IMR-90 (cell line): ENCODE measurements around the gene TAAR9. TPM values are rescaled to one million over a fixed set of nuclear protein-coding genes. Genes with fewer than 3 reads are reported as not detected.
"Not testable (repeated sequence)": the region's sequence is repeated elsewhere in the genome, so short reads cannot be mapped to it uniquely, and the experiment has no call there.

Experiments
- ATAC-seq: fragments of 200-7000 bp; cut with Tn5 transposase; 2 replicates; pipeline ENCODE4 v1.9.1; 2020; ENCODE audit warnings: low read depth, mild to moderate bottlenecking, moderate library complexity
- BruUV-seq: library from RNA; stranded (reverse); fragments of 400-500 nt; replicated peaks from 2 replicates; lab custom pipeline; 2021; lab: Mats Ljungman, UMichigan
- CTCF ChIA-PET: fragments of 300-600 bp; formaldehyde crosslinking; extraction: SDS; loops from one replicate; lab custom pipeline; 2021; ENCODE audit warnings: antibody characterized with exemption; lab: Yijun Ruan, JAX
- POLR2A ChIA-PET: fragments of 300-600 bp; sonication (Branson Sonifier 250); formaldehyde crosslinking; loops from one replicate; lab custom pipeline; 2022; ENCODE audit warnings: antibody characterized with exemption; ENCODE audit not compliant: unreplicated experiment; lab: Charles Lee
- DNase-seq: peaks from one replicate; pipeline ENCODE4 v3.0.0; 2013
- H2AFZ ChIP-seq: replicated peaks from 2 replicates; pipeline ENCODE3; 2013; ENCODE audit warnings: low read length, mild to moderate bottlenecking; ENCODE audit not compliant: poor library complexity
- H2AK5ac ChIP-seq: 2 replicates; pipeline ENCODE4 v1.6.1; 2013; ENCODE audit warnings: low read depth, low read length, inconsistent platforms
- H2AK9ac ChIP-seq: replicated peaks from 2 replicates; pipeline ENCODE3; 2013; ENCODE audit warnings: mild to moderate bottlenecking, low read depth, low read length, moderate library complexity; ENCODE audit not compliant: poor library complexity
- H2BK120ac ChIP-seq: 2 replicates; pipeline ENCODE4 v1.6.1; 2013; ENCODE audit warnings: low read depth, low read length, inconsistent platforms
- H2BK15ac ChIP-seq: 3 replicates; pipeline ENCODE4 v1.6.1; 2013; ENCODE audit warnings: low read depth, low read length, inconsistent platforms
- H2BK20ac ChIP-seq: 2 replicates; pipeline ENCODE4 v1.6.1; 2013; ENCODE audit warnings: low read depth, mild to moderate bottlenecking, inconsistent platforms, low read length, moderate library complexity
- H2BK5ac ChIP-seq: 2 replicates; pipeline ENCODE4 v1.6.1; 2013; ENCODE audit warnings: mild to moderate bottlenecking, low read depth, low read length, inconsistent platforms; ENCODE audit not compliant: poor library complexity, severe bottlenecking
- H3K14ac ChIP-seq: replicated peaks from 2 replicates; pipeline ENCODE4 v1.6.1; 2013; ENCODE audit warnings: low read depth, low read length, inconsistent platforms
- H3K18ac ChIP-seq: 2 replicates; pipeline ENCODE4 v1.6.1; 2013; ENCODE audit warnings: low read depth, low read length, control low read depth
- H3K23ac ChIP-seq: 2 replicates; pipeline ENCODE4 v1.6.1; 2013; ENCODE audit warnings: low read depth, low read length, inconsistent platforms
- H3K27ac ChIP-seq: 2 replicates; pipeline ENCODE4 v1.5.1; 2013; ENCODE audit warnings: mild to moderate bottlenecking, control low read depth, low read length; ENCODE audit not compliant: insufficient read depth
- H3K27me3 ChIP-seq: 2 replicates; pipeline ENCODE4 v1.6.1; 2013; ENCODE audit warnings: low read length; ENCODE audit not compliant: control insufficient read depth, insufficient read depth
- H3K36me3 ChIP-seq: 2 replicates; pipeline ENCODE4 v1.6.1; 2013; ENCODE audit warnings: low read length, mixed read lengths; ENCODE audit not compliant: control insufficient read depth, insufficient read depth
- H3K4ac ChIP-seq: 2 replicates; pipeline ENCODE4 v1.6.1; 2013; ENCODE audit warnings: low read depth, low read length, inconsistent platforms
- H3K4me1 ChIP-seq: 2 replicates; pipeline ENCODE4 v1.6.1; 2013; ENCODE audit warnings: low read length, mixed read lengths; ENCODE audit not compliant: control insufficient read depth, insufficient read depth
- H3K4me2 ChIP-seq: 2 replicates; pipeline ENCODE4 v1.6.1; 2013; ENCODE audit warnings: low read depth, mild to moderate bottlenecking, control low read depth, low read length, moderate library complexity
- H3K4me3 ChIP-seq: 2 replicates; pipeline ENCODE4 v1.5.1; 2013; ENCODE audit warnings: low read depth, mild to moderate bottlenecking, control low read depth, low read length, moderate library complexity; ENCODE audit not compliant: insufficient read depth
- H3K56ac ChIP-seq: 2 replicates; pipeline ENCODE4 v1.6.1; 2013; ENCODE audit warnings: low read length, inconsistent platforms; ENCODE audit not compliant: insufficient read depth; ENCODE audit errors: extremely low read depth
- H3K79me1 ChIP-seq, 2 experiments: 2 replicates each; pipeline ENCODE4 v1.6.1; 2013; ENCODE audit warnings: low read length in 2 of 2, inconsistent platforms in 1 of 2, low read depth in 1 of 2
- H3K9ac ChIP-seq: 2 replicates; pipeline ENCODE4 v1.6.1; 2013; ENCODE audit warnings: low read depth, low read length, control low read depth
- H3K9me1 ChIP-seq: 2 replicates; pipeline ENCODE4 v1.6.1; 2013; ENCODE audit warnings: low read length, inconsistent platforms; ENCODE audit not compliant: insufficient read depth
- H3K9me3 ChIP-seq: 2 replicates; pipeline ENCODE4 v1.6.1; 2013; ENCODE audit warnings: low read length; ENCODE audit not compliant: control insufficient read depth, insufficient read depth
- H4K20me1 ChIP-seq: 2 replicates; pipeline ENCODE4 v1.6.1; 2013; ENCODE audit warnings: low read length, inconsistent platforms; ENCODE audit not compliant: insufficient read depth
- H4K5ac ChIP-seq: 2 replicates; pipeline ENCODE4 v1.6.1; 2013; ENCODE audit warnings: mild to moderate bottlenecking, low read depth, low read length, control low read depth
- H4K8ac ChIP-seq, 2 experiments: 2 replicates each; pipeline ENCODE4 v1.6.1; 2013; ENCODE audit warnings: low read depth in 2 of 2, low read length in 2 of 2, control low read depth in 1 of 2, inconsistent platforms in 1 of 2
- H4K91ac ChIP-seq: 2 replicates; pipeline ENCODE4 v1.6.1; 2013; ENCODE audit warnings: low read depth, low read length, inconsistent platforms; ENCODE audit not compliant: insufficient read depth
- WGBS, 2 experiments: methylation state at CpG; one replicate each; pipeline versions ENCODE4 v1.1.5 to v1.1.7; 2013; ENCODE audit warnings: missing lambda C conversion rate in 2 of 2; ENCODE audit not compliant: insufficient read length in 1 of 2; ENCODE audit errors: extremely low coverage in 2 of 2; 5-methylcytosine and 5-hydroxymethylcytosine counted together
- dilution Hi-C: fragments of 300-500 bp; cut with HindIII; formaldehyde crosslinking; loops from one replicate; pipeline ENCODE4 v1.14.3; 2018; ENCODE audit warnings: low sequenced_read_pairs; ENCODE audit not compliant: unreplicated experiment
- in situ Hi-C: fragments of 300-500 bp; cut with MboI; formaldehyde crosslinking; loops from 3 replicates; pipeline ENCODE4 v1.14.3; 2019; ENCODE audit warnings: low sequenced_read_pairs, inconsistent platforms, mixed read lengths
- intact Hi-C: fragments of 100-400 bp; cut with micrococcal nuclease; formaldehyde crosslinking; loops from 2 replicates; pipeline ENCODE4 v1.10.0; 2022
- polyA plus RNA-seq, 3 experiments: library from polyadenylated mRNA; depleted of rRNA; stranded (reverse); fragments of >200 nt; gene quantifications; 2 replicates each; pipeline ENCODE4 v1.2.3, GENCODE V29; 2012; ENCODE audit warnings: low replicate concordance in 1 of 3
- total RNA-seq: library from RNA; depleted of rRNA; stranded (reverse); fragments of >200 nt; gene quantifications from 2 replicates; pipeline ENCODE4 v1.2.3, GENCODE V29; 2012

TAAR9 gene
- total and polyA plus RNA-seq, 2 of the 4 experiments (the other 2 are of a cell fraction): not detected

GRCh38 chr6:132560087-132560486, 22.0 kb downstream of the TAAR9 start:
- H2AFZ ChIP-seq, H2BK120ac ChIP-seq, H4K20me1 ChIP-seq, in situ Hi-C loops, CTCF ChIA-PET, H3K14ac ChIP-seq, H2AK9ac ChIP-seq, H2AK5ac ChIP-seq, H3K4me2 ChIP-seq, H3K56ac ChIP-seq, ATAC-seq, H3K36me3 ChIP-seq, H2BK15ac ChIP-seq, DNase-seq, H3K18ac ChIP-seq, H2BK5ac ChIP-seq, H2BK20ac ChIP-seq, H3K4ac ChIP-seq, H3K9ac ChIP-seq, H3K27ac ChIP-seq, intact Hi-C loops, H3K23ac ChIP-seq, H4K5ac ChIP-seq, H3K9me1 ChIP-seq, dilution Hi-C loops, H3K4me1 ChIP-seq, BruUV-seq, H4K8ac ChIP-seq, POLR2A ChIA-PET, H3K4me3 ChIP-seq, H4K91ac ChIP-seq, H3K9me3 ChIP-seq, H3K79me1 ChIP-seq: not testable (repeated sequence)
- H3K27me3 ChIP-seq: peaks cover 17% of the 10 kb centered on the region
- no CpG with 5 or more reads among the region's 3 CpGs for WGBS, 2 experiments
